GM12878 (cell line): ENCODE data around the gene SLC51A. TPM values are rescaled to one million over a fixed set of nuclear protein-coding genes. Genes with fewer than 3 reads are reported as not detected.

ENCODE experiments used
- ATAC-seq: fragments of 200-7000 bp; cut with Tn5 transposase; 3 replicates; pipeline ENCODE4 v1.9.1; 2020; ENCODE audit warnings: mild to moderate bottlenecking, moderate library complexity
- BruUV-seq: library from RNA; stranded (reverse); fragments of 400-500 nt; replicated peaks from 2 replicates; lab custom pipeline; 2021; lab: Mats Ljungman, UMichigan
- CTCF ChIA-PET: fragments of 300-600 bp; sonication (Branson Sonifier 250); formaldehyde crosslinking; extraction: SDS; loops from one replicate; lab custom pipeline; 2021; ENCODE audit warnings: inconsistent platforms; lab: Yijun Ruan, JAX
- POLR2A ChIA-PET: fragments of 350-600 bp; formaldehyde crosslinking; extraction: SDS; loops from one replicate; lab custom pipeline; 2021; ENCODE audit warnings: inconsistent platforms; lab: Charles Lee
- RAD21 ChIA-PET: fragments of 300-600 bp; sonication (Branson Sonifier 250); formaldehyde crosslinking; loops from one replicate; lab custom pipeline; 2023; ENCODE audit warnings: antibody characterized with exemption; ENCODE audit not compliant: unreplicated experiment; lab: Charles Lee
- SMC1A ChIA-PET: fragments of 300-600 bp; sonication (Branson Sonifier 250); formaldehyde crosslinking; loops from one replicate; lab custom pipeline; 2023; ENCODE audit not compliant: unreplicated experiment, uncharacterized antibody; lab: Charles Lee
- DNase-seq: peaks from one replicate; pipeline ENCODE4 v3.0.0-alpha.2; 2011; ENCODE audit warnings: low read depth, low spot score
- FAIRE-seq: peaks from 3 replicates; lab custom pipeline; 2011; peaks lifted over from hg19 to GRCh38; lab: Jason Lieb, UNC
- H2AFZ ChIP-seq: 2 replicates; pipeline ENCODE4 v1.6.0; 2011; ENCODE audit warnings: low read depth, low read length, control low read depth; ENCODE audit not compliant: control insufficient read depth
- H3K27ac ChIP-seq: 2 replicates; pipeline ENCODE4 v1.5.1; 2011; ENCODE audit warnings: control low read depth; ENCODE audit not compliant: control insufficient read depth, insufficient read depth
- H3K27me3 ChIP-seq, 2 experiments: replicated peaks in 1 of 2; 2 replicates each; pipeline versions ENCODE4 v1.6.0 to v1.6.1; 2011; ENCODE audit warnings: low read length in 1 of 2; ENCODE audit not compliant: control insufficient read depth in 2 of 2, insufficient read depth in 2 of 2
- H3K36me3 ChIP-seq, 2 experiments: 2 replicates each; pipeline ENCODE4 v1.5.1; 2011; ENCODE audit warnings: low read length in 1 of 2; ENCODE audit not compliant: control insufficient read depth in 2 of 2, insufficient read depth in 2 of 2
- H3K4me1 ChIP-seq: 2 replicates; pipeline ENCODE4 v1.6.1; 2011; ENCODE audit warnings: mild to moderate bottlenecking, low read length, moderate library complexity, mixed read lengths; ENCODE audit not compliant: control insufficient read depth, insufficient read depth
- H3K4me2 ChIP-seq: 2 replicates; pipeline ENCODE4 v1.6.0; 2011; ENCODE audit warnings: control low read depth; ENCODE audit not compliant: control insufficient read depth, insufficient read depth
- H3K4me3 ChIP-seq: fragments of 200-600 bp; sonication (generic); 2 replicates; pipeline ENCODE4 v1.5.1; 2016
- H3K79me2 ChIP-seq: 2 replicates; pipeline ENCODE4 v1.6.0; 2011; ENCODE audit warnings: low read length; ENCODE audit not compliant: control insufficient read depth, insufficient read depth
- H3K9ac ChIP-seq: 2 replicates; pipeline ENCODE4 v1.8.0; 2011; ENCODE audit warnings: low read length, control low read depth, mixed read lengths; ENCODE audit not compliant: control insufficient read depth, insufficient read depth
- H3K9me3 ChIP-seq: replicated peaks from 3 replicates; pipeline ENCODE4 v1.5.1; 2011; ENCODE audit warnings: mild to moderate bottlenecking, low read length; ENCODE audit not compliant: control insufficient read depth, insufficient read depth
- H4K20me1 ChIP-seq: 2 replicates; pipeline ENCODE4 v1.6.0; 2011; ENCODE audit not compliant: control insufficient read depth, insufficient read depth
- ATF3 ChIP-seq: IDR thresholded peaks from 2 replicates; pipeline ENCODE4 v1.6.1; 2011; ENCODE audit warnings: low read depth, mild to moderate bottlenecking, low read length, moderate library complexity, borderline replicate concordance; ENCODE audit errors: extremely low read depth
- BCL11A ChIP-seq: IDR thresholded peaks from 2 replicates; pipeline ENCODE4 v1.6.1; 2011; ENCODE audit warnings: low read depth, low read length
- BCL3 ChIP-seq: IDR thresholded peaks from 2 replicates; pipeline ENCODE4 v1.6.1; 2011; ENCODE audit warnings: borderline replicate concordance, low read depth, mild to moderate bottlenecking, moderate library complexity, low read length; ENCODE audit not compliant: insufficient read depth, poor library complexity, severe bottlenecking
- IRF5 ChIP-seq: fragments of 450-650 bp; IDR thresholded peaks from 2 replicates; pipeline ENCODE4 v1.6.1; 2017; ENCODE audit warnings: borderline replicate concordance
- PKNOX1 ChIP-seq: fragments of 450-650 bp; IDR thresholded peaks from 2 replicates; pipeline ENCODE4 v1.6.1; 2016; ENCODE audit warnings: mild to moderate bottlenecking
- SREBF2 ChIP-seq: IDR thresholded peaks from 2 replicates; pipeline ENCODE4 v1.6.1; 2012; ENCODE audit warnings: mild to moderate bottlenecking, low read length
- ZNF274 ChIP-seq: IDR thresholded peaks from one replicate; pipeline ENCODE4 v1.8.0; 2011; ENCODE audit not compliant: insufficient read length, insufficient read depth
- WGBS: methylation state at CpG from one replicate; pipeline ENCODE4 v1.1.6; 2016; ENCODE audit warnings: low lambda C conversion rate; ENCODE audit not compliant: insufficient replicate concordance, insufficient coverage; ENCODE audit errors: missing lambda C conversion rate; 5-methylcytosine and 5-hydroxymethylcytosine counted together
- in situ Hi-C: fragments of 300-500 bp; cut with MboI; formaldehyde crosslinking; loops from 9 replicates; pipeline ENCODE4 v1.14.3; 2018; ENCODE audit warnings: mixed read lengths
- intact Hi-C: fragments of 100-400 bp; cut with micrococcal nuclease; formaldehyde crosslinking; loops from one replicate; pipeline ENCODE4 v1.14.2; 2022; ENCODE audit not compliant: unreplicated experiment
- polyA plus RNA-seq, 11 experiments: library from polyadenylated mRNA; depleted of rRNA in 4 of 11; unstranded in 6 of 11; stranded (reverse) in 5 of 11; fragments of >200 nt; fragmentation: Nextera tagmentation in 4 of 11; fragmentation: Illumina TruSeq in 1 of 11; extraction: Ambion mirVana in 4 of 11; extraction: Trizol in 1 of 11; gene quantifications; 1 replicate in 1 of 11; 2 replicates in 10 of 11; pipeline versions ENCODE4 v1.2.1 to v1.2.3, GENCODE V29; 2011 to 2016; ENCODE audit warnings: inconsistent platforms in 2 of 11, missing spikeins in 2 of 11, low read depth in 1 of 11
- total RNA-seq, 4 experiments: library from RNA; depleted of rRNA in 3 of 4; stranded (reverse); fragments of >200 nt in 3 of 4; fragmentation: Illumina TruSeq in 1 of 4; extraction: Trizol in 1 of 4; gene quantifications; 2 replicates each; pipeline versions ENCODE4 v1.2.1 to v1.2.3, GENCODE V29; 2013 to 2021

SLC51A gene
- total and polyA plus RNA-seq, 10 of the 15 experiments (the other 5 are each of a cell fraction or from before 2014, with no cell fraction given), result 0.99 to 3.9 (median 2.2) TPM; not detected in 6

GRCh38 chr3:196174652-196175051 is 41.7 kb upstream of the SLC51A start:
- H3K27me3 ChIP-seq, result no peaks in the 10 kb centered on the region

More at GRCh38 chr3:196174652-196175051, 41.7 kb upstream of the SLC51A start:
- 49% methylated on average over 3 of the region's 3 CpGs for WGBS
- in situ Hi-C loops (no loop called here), intact Hi-C loops (no loop called here)
- ChIA-PET POLR2A (no interaction called here), CTCF (no interaction called here), SMC1A (interaction anchor here (0.8 to 1.4 kb wide), 2 partner anchors 13 to 101 kb away, joined by 4 to 5 read pairs; no protein-coding TSS in a partner anchor), RAD21 (interaction anchor here (0.8 kb wide), 1 partner anchor 11 kb away, joined by 3 read pairs; no protein-coding TSS in a partner anchor)
- H2AFZ ChIP-seq, result no peak overlapping the region
- H3K4me3 ChIP-seq, result no peak overlapping the region
- H3K4me1 ChIP-seq, result peaks cover 10% of the 10 kb centered on the region
- FAIRE-seq (no peak), DNase-seq (no peak), ATAC-seq (no peak)
- no peak overlapping the region for H3K9ac ChIP-seq
- no peaks in the 10 kb centered on the region for H3K79me2 ChIP-seq
- H4K20me1 ChIP-seq, result no peaks in the 10 kb centered on the region
- TF ChIP-seq IRF5 (no peak), SREBF2 (no peak), PKNOX1 (no peak), BCL11A (no peak), ZNF274 (no peak), ATF3 (no peak), BCL3 (no peak)
- no peaks in the 10 kb centered on the region for H3K36me3 ChIP-seq
- H3K4me2 ChIP-seq, result no peak overlapping the region
- BruUV-seq, result no TSS peak
- H3K27ac ChIP-seq, result no peak overlapping the region
- no peaks in the 10 kb centered on the region for H3K9me3 ChIP-seq
